CD4-positive, alpha-beta T cell (primary cell): ENCODE measurements around the gene C13orf46. TPM values are rescaled to one million over a fixed set of nuclear protein-coding genes. Genes with fewer than 3 reads are reported as not detected.

Experiments used
- ATAC-seq: fragments of 200-7000 bp; cut with Tn5 transposase; one replicate; pipeline ENCODE4 v1.10.0; 2022; ENCODE audit warnings: mild to moderate bottlenecking; ENCODE audit not compliant: poor library complexity
- CTCF ChIA-PET: fragments of 350-600 bp; sonication (Branson Sonifier 250); formaldehyde crosslinking; loops from one replicate; lab custom pipeline; 2021; ENCODE audit warnings: antibody characterized with exemption, inconsistent platforms; lab: Charles Lee
- POLR2A ChIA-PET: fragments of 350-600 bp; sonication (Branson Sonifier 250); formaldehyde crosslinking; loops from one replicate; lab custom pipeline; 2021; ENCODE audit warnings: antibody characterized with exemption, inconsistent platforms; lab: Charles Lee
- DNase-seq, 14 experiments: peaks; one replicate each; pipeline ENCODE4 v3.0.0-alpha.2; 2013 to 2020; ENCODE audit warnings: mixed read lengths in 2 of 14
- H3K27ac ChIP-seq, 2 donors: one replicate each; pipeline versions ENCODE4 v1.5.1 to v1.7.0; 2013; ENCODE audit warnings: low read length in 2 of 2, low read depth in 1 of 2, mild to moderate bottlenecking in 1 of 2
- H3K27me3 ChIP-seq, 2 experiments: 1 replicate in 1 of 2; 2 replicates in 1 of 2; pipeline versions ENCODE4 v1.6.1 to v1.7.0; 2013; ENCODE audit warnings: low read length in 2 of 2, control low read depth in 1 of 2, mild to moderate bottlenecking in 1 of 2, moderate library complexity in 1 of 2; ENCODE audit not compliant: insufficient read depth in 2 of 2, control insufficient read depth in 1 of 2
- H3K36me3 ChIP-seq: one replicate; pipeline ENCODE4 v1.6.1; 2013; ENCODE audit warnings: low read length, control low read depth; ENCODE audit not compliant: insufficient read depth
- H3K4me1 ChIP-seq: one replicate; pipeline ENCODE4 v1.6.1; 2013; ENCODE audit warnings: low read length, control low read depth; ENCODE audit not compliant: insufficient read depth
- H3K4me3 ChIP-seq: one replicate; pipeline ENCODE4 v1.5.1; 2013; ENCODE audit warnings: mild to moderate bottlenecking, low read length, moderate library complexity
- H3K9me3 ChIP-seq, 2 experiments: 1 replicate in 1 of 2; 2 replicates in 1 of 2; pipeline versions ENCODE4 v1.6.1 to v1.7.0; 2013; ENCODE audit warnings: low read length in 2 of 2, mild to moderate bottlenecking in 2 of 2, control low read depth in 1 of 2, moderate library complexity in 1 of 2; ENCODE audit not compliant: control insufficient read depth in 1 of 2, insufficient read depth in 1 of 2
- H3K27ac Mint-ChIP-seq: one replicate; pipeline ENCODE4 v1.8.0; 2020; ENCODE audit warnings: mixed read lengths
- H3K27me3 Mint-ChIP-seq: one replicate; pipeline ENCODE4 v1.8.0; 2021; ENCODE audit warnings: mixed read lengths
- H3K36me3 Mint-ChIP-seq: one replicate; pipeline ENCODE4 v1.8.0; 2021; ENCODE audit warnings: low read depth, mixed read lengths
- H3K4me1 Mint-ChIP-seq: one replicate; pipeline ENCODE4 v1.8.0; 2021; ENCODE audit warnings: low read depth, mixed read lengths
- H3K4me3 Mint-ChIP-seq: one replicate; pipeline ENCODE4 v1.8.0; 2020; ENCODE audit warnings: mild to moderate bottlenecking, mixed read lengths
- H3K9me3 Mint-ChIP-seq: one replicate; pipeline ENCODE4 v1.8.0; 2020; ENCODE audit warnings: mixed read lengths
- intact Hi-C, 2 experiments: fragments of 100-400 bp; cut with DNase I in 1 of 2; cut with micrococcal nuclease in 1 of 2; formaldehyde crosslinking; loops; one replicate each; pipeline versions ENCODE4 v1.15.1 to v1.9.0; 2023 to 2025; cut with DNase I, micrococcal nuclease
- total RNA-seq, 174 experiments: library from RNA in 2 of 174; stranded (reverse) in 2 of 174; gene quantifications; one replicate each; pipeline ENCODE4 v1.2.3 and lab custom pipeline; 2021 to 2026
- TF ChIP-seq, protein P1 (sequence below): fragments of 200-600 bp; IDR thresholded peaks from one replicate; pipeline ENCODE4 v1.8.0; 2022; ENCODE audit warnings: antibody characterized with exemption, mild to moderate bottlenecking

C13orf46 gene
- total RNA-seq, 2 experiments from 2014 or later = 19.3 to 19.7 TPM

GRCh38 chr13:113977976-113978375, 4.1 kb upstream of the C13orf46 start:
- TF ChIP-seq, protein P1, sequence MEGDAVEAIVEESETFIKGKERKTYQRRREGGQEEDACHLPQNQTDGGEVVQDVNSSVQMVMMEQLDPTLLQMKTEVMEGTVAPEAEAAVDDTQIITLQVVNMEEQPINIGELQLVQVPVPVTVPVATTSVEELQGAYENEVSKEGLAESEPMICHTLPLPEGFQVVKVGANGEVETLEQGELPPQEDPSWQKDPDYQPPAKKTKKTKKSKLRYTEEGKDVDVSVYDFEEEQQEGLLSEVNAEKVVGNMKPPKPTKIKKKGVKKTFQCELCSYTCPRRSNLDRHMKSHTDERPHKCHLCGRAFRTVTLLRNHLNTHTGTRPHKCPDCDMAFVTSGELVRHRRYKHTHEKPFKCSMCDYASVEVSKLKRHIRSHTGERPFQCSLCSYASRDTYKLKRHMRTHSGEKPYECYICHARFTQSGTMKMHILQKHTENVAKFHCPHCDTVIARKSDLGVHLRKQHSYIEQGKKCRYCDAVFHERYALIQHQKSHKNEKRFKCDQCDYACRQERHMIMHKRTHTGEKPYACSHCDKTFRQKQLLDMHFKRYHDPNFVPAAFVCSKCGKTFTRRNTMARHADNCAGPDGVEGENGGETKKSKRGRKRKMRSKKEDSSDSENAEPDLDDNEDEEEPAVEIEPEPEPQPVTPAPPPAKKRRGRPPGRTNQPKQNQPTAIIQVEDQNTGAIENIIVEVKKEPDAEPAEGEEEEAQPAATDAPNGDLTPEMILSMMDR = no peak
- Histone ChIP-seq H3K4me1 (no peaks in the 10 kb centered on the region), H3K4me3 (no peak overlapping the region), H3K36me3 (peaks cover 93% of the 10 kb centered on the region), H3K9me3 (peaks cover 0 to 5% of the 10 kb centered on the region in 2 experiments), H3K27me3 (no peaks in the 10 kb centered on the region), H3K27ac (no peak overlapping the region)
- CTCF ChIA-PET = no interaction called here
- peak overlapping the region; percentile 33 for H3K27ac Mint-ChIP-seq
- H3K4me3 Mint-ChIP-seq = no peak overlapping the region
- H3K4me1 Mint-ChIP-seq = no peaks in the 10 kb centered on the region
- H3K36me3 Mint-ChIP-seq = peaks cover 94% of the 10 kb centered on the region
- H3K27me3 Mint-ChIP-seq = no peaks in the 10 kb centered on the region
- H3K9me3 Mint-ChIP-seq = no peaks in the 10 kb centered on the region
- intact Hi-C loops = no loop called here
- ATAC-seq = no peak
- POLR2A ChIA-PET = no interaction called here
- no peak for DNase-seq

- H3K9me3 Mint-ChIP-seq = no peaks in the 10 kb centered on the region
- no peak overlapping the region for H3K4me3 ChIP-seq
- peaks cover 88% of the 10 kb centered on the region for H3K36me3 Mint-ChIP-seq
- ChIA-PET CTCF (no interaction called here), POLR2A (no interaction called here)
- no peak overlapping the region for H3K27ac Mint-ChIP-seq
- H3K4me1 Mint-ChIP-seq = no peaks in the 10 kb centered on the region
- DNase-seq = no peak
- H3K27me3 Mint-ChIP-seq = no peaks in the 10 kb centered on the region
- TF ChIP-seq, protein P1 = no peak
- peaks cover 0 to 5% of the 10 kb centered on the region in 2 experiments for H3K9me3 ChIP-seq
- H3K4me3 Mint-ChIP-seq = no peak overlapping the region
- intact Hi-C loops = no loop called here
- H3K27me3 ChIP-seq = no peaks in the 10 kb centered on the region
- no peak for ATAC-seq
- H3K4me1 ChIP-seq = no peaks in the 10 kb centered on the region
- no peak overlapping the region for H3K27ac ChIP-seq
- peaks cover 92% of the 10 kb centered on the region for H3K36me3 ChIP-seq
Observed at GRCh38 chr13:113976711-113977684, 3.1 kb upstream of the C13orf46 start.

DNA sequence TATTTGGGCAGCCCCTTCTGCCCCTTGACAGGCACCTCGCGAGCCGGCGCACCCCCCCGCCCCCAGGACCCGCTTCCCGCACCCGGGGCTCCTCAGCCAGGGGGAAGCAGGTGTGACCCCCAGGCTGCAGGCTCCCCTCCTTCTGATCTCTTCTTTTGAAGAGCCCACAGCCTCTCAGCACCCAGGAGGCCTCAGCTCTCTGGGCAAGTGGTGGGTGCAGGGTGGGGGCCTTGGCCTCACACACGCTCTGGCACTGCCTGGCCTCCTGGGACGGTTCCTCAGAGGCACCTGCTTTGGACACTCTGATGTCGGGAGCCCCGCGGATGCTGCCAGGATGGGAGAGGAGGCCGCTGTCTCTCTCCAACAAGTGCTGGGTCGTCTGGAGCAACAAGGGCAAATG, 1.5 kb upstream of the C13orf46 start:
- Mint-ChIP-seq H3K36me3 (peaks cover 73% of the 10 kb centered on the region), H3K4me3 (no peak overlapping the region), H3K9me3 (no peaks in the 10 kb centered on the region), H3K4me1 (no peaks in the 10 kb centered on the region), H3K27me3 (no peaks in the 10 kb centered on the region), H3K27ac (no peak overlapping the region)
- ATAC-seq = no peak
- intact Hi-C loops = no loop called here
- Histone ChIP-seq H3K36me3 (peaks cover 83% of the 10 kb centered on the region), H3K27me3 (no peaks in the 10 kb centered on the region), H3K4me1 (no peaks in the 10 kb centered on the region), H3K27ac (no peak overlapping the region), H3K4me3 (no peak overlapping the region), H3K9me3 (peaks cover 0 to 5% of the 10 kb centered on the region in 2 experiments)
- POLR2A ChIA-PET = no interaction called here
- CTCF ChIA-PET = no interaction called here
- DNase-seq = no peak
- TF ChIP-seq, protein P1 = no peak
